Measurements from ENCODE around the gene LYPD5. TPM values are rescaled to one million over a fixed set of nuclear protein-coding genes. Genes with fewer than 3 reads are reported as not detected.

The LYPD5 gene
- total and polyA plus RNA-seq, 2 of the 8 experiments (the other 6 are each of a cell fraction or from before 2014, with no cell fraction given) = 0.74 to 4.3 TPM

GRCh38 chr19:43820098-43820883, 18.0 kb upstream of the LYPD5 start:
- Histone ChIP-seq H3K4me1 (replicated peaks in 1 of 4; ENCODE audit: control insufficient read depth in 3 of 4, insufficient read depth in 4 of 4, low read length in 3 of 4) (no peaks in the 10 kb centered on the region; a peak in 1 of 7 replicates), H2BK120ac (replicated peaks; ENCODE audit: low read depth, low read length) (no peak overlapping the region), H4K20me1 (replicated peaks in 1 of 2; ENCODE audit: control insufficient read depth in 1 of 2, insufficient read depth in 2 of 2, low read length in 2 of 2) (peaks cover 0 to 2% of the 10 kb centered on the region in 2 experiments), H3K56ac (replicated peaks; ENCODE audit: insufficient read length, low read depth, low read length) (no peak overlapping the region), H3K27ac (ENCODE audit: low read depth, low read length) (no peak overlapping the region), H2AFZ (ENCODE audit: low read length) (peak overlapping the region; percentile 53; the same call in 1 of the 2 replicates), H4K8ac (ENCODE audit: extremely low read depth, insufficient read depth, low read length) (no peak overlapping the region), H2BK12ac (ENCODE audit: low read depth, low read length) (no peak overlapping the region), H4K5ac (ENCODE audit: insufficient read length, low read depth, low read length) (no peak overlapping the region), H3K36me3 (ENCODE audit: control insufficient read depth in 2 of 4, insufficient read depth in 4 of 4, low read length in 3 of 4) (no peaks in the 10 kb centered on the region), H2AK5ac (ENCODE audit: low read depth, low read length) (peak overlapping the region; percentile 29; the same call in 1 of the 2 replicates), H2BK15ac (ENCODE audit: low read length) (0 out of 2 replicates have a peak overlapping the region, but pooled peaks have one; percentile 8), H3K9me3 (ENCODE audit: insufficient read depth in 2 of 2, low read depth in 1 of 2, low read length in 1 of 2) (peaks cover 6 to 11% of the 10 kb centered on the region in 2 experiments; a peak in 3 of 4 replicates), H3K18ac (ENCODE audit: extremely low read depth, low read length) (no peak overlapping the region), H3K14ac (ENCODE audit: insufficient read length) (no peak overlapping the region), H3K4me2 (ENCODE audit: insufficient read depth in 1 of 2, low read depth in 2 of 2, low read length in 2 of 2) (peak overlapping the region; percentile 49 to 70; a peak in 3 of 4 replicates), H3K79me1 (ENCODE audit: low read depth, low read length) (no peaks in the 10 kb centered on the region), H2BK20ac (ENCODE audit: low read length) (no peak overlapping the region), H2BK5ac (ENCODE audit: low read depth, low read length) (peak overlapping the region; percentile 11; the same call in 1 of the 2 replicates), H3K4me3 (ENCODE audit: extremely low read depth in 1 of 4, insufficient read depth in 2 of 4, low read depth in 3 of 4, low read length in 4 of 4) (peak overlapping the region in 2 of 4 experiments; percentile 25 to 37; a peak in 2 of 8 replicates), H3K4ac (replicated peaks; ENCODE audit: insufficient read length, low read depth, low read length) (no peak overlapping the region), H3K9ac (replicated peaks in 1 of 4; ENCODE audit: extremely low read depth in 1 of 4, low read depth in 3 of 4, low read length in 3 of 4) (no peak overlapping the region), H3K23ac (ENCODE audit: insufficient read length) (no peak overlapping the region), H3K23me2 (ENCODE audit: low read depth, low read length) (no peaks in the 10 kb centered on the region), H4K91ac (replicated peaks; ENCODE audit: insufficient read length, low read length) (no peak overlapping the region), H3K79me2 (ENCODE audit: control insufficient read depth in 1 of 2, insufficient read depth in 2 of 2, low read length in 2 of 2) (no peaks in the 10 kb centered on the region; a peak in 1 of 4 replicates), H3K27me3 (replicated peaks in 1 of 4; ENCODE audit: control insufficient read depth in 3 of 4, extremely low read depth in 1 of 4, insufficient read depth in 3 of 4, low read length in 3 of 4) (peaks cover 0 to 11% (median 2%) of the 10 kb centered on the region in 4 experiments; a peak in 3 of 7 replicates)
- WGBS, 2 experiments (ENCODE audit: extremely low coverage in 1 of 2, insufficient coverage in 1 of 2, insufficient read length in 1 of 2, insufficient replicate concordance in 2 of 2, low coverage in 1 of 2, low lambda C conversion rate in 2 of 2, missing lambda C conversion rate in 1 of 2) = 77% methylated on average over 38 of the region's 48 CpGs; no CpG with 5 or more reads in 1 of the 2 experiments
- no peak for FAIRE-seq
- POLR2A ChIA-PET (ENCODE audit: partially characterized antibody) = no interaction called here
- DNase-seq (ENCODE audit: low read depth in 1 of 2, low spot score in 2 of 2) = peak in 1 of 2 experiments; percentile 44
- CTCF ChIA-PET (ENCODE audit: partially characterized antibody) = interaction anchor here (0.7 to 3.1 kb wide), 4 partner anchors 9 to 74 kb away, joined by 3 to 13 read pairs (median 4); no protein-coding TSS in a partner anchor
- TF ChIP-seq TAF1 (IDR thresholded peaks at IDR 0.05; ENCODE audit: low read depth, low read length) (no peak), CREB1 (IDR thresholded peaks at IDR 0.05) (no peak), SIX5 (IDR thresholded peaks at IDR 0.05; ENCODE audit: low read depth, low read length) (peak; percentile 26; the same call in 1 of the 2 replicates), TAF7 (optimal IDR thresholded peaks at IDR 0.05; ENCODE audit: borderline replicate concordance, low read depth, low read length) (no peak), GTF2F1 (IDR thresholded peaks at IDR 0.05; ENCODE audit: borderline replicate concordance, low read depth, low read length) (no peak), SP4 (IDR thresholded peaks at IDR 0.05; ENCODE audit: low read length) (no peak), USF2 (IDR thresholded peaks at IDR 0.05; ENCODE audit: low read length) (no peak), E2F6 (IDR thresholded peaks at IDR 0.05) (0 out of 2 replicates have a peak, but pooled peaks have one; percentile 44), JUN (IDR thresholded peaks at IDR 0.05; ENCODE audit: low read depth, low read length) (no peak), CHD1 (IDR thresholded peaks at IDR 0.05; ENCODE audit: low read depth, low read length) (no peak)
